ENCODE measurements around the gene GNAZ. TPM values are rescaled to one million over a fixed set of nuclear protein-coding genes. Genes with fewer than 3 reads are reported as not detected.

The GNAZ gene
- polyA plus RNA-seq, 1 experiment, result 12.6 TPM

DNA sequence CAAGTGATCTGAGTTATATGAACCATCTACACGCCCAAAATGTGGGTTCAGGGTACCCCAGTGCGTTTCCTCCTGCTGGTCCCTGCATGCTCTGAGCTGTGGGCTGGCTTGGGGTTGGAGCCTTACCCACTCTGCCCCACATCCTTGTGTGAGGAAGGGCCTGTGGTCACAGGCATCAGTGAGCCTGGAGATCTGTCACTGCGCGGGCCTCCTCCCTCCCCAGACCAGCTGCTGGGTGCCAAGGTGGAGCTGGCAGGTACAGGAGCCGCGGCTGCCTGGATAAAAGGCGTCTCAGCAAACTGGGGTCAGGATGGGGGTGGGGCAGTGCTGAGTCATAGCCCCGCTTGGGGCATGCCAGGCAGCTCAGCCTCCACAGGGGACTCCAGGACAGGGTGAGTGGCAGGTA, 17.9 kb downstream of the GNAZ start:
- ChIA-PET CTCF (interaction anchor here (1.8 kb wide), 1 partner anchor 129 kb away, joined by 4 read pairs; no protein-coding TSS in a partner anchor), POLR2A (no interaction called here)
- no peak for DNase-seq (ENCODE audit: low read depth)
- no peaks in the 10 kb centered on the region; the same call in 1 of the 2 replicates for H3K27me3 ChIP-seq (ENCODE audit: control insufficient read depth, insufficient read depth, low read length)
- TF ChIP-seq, protein P1, sequence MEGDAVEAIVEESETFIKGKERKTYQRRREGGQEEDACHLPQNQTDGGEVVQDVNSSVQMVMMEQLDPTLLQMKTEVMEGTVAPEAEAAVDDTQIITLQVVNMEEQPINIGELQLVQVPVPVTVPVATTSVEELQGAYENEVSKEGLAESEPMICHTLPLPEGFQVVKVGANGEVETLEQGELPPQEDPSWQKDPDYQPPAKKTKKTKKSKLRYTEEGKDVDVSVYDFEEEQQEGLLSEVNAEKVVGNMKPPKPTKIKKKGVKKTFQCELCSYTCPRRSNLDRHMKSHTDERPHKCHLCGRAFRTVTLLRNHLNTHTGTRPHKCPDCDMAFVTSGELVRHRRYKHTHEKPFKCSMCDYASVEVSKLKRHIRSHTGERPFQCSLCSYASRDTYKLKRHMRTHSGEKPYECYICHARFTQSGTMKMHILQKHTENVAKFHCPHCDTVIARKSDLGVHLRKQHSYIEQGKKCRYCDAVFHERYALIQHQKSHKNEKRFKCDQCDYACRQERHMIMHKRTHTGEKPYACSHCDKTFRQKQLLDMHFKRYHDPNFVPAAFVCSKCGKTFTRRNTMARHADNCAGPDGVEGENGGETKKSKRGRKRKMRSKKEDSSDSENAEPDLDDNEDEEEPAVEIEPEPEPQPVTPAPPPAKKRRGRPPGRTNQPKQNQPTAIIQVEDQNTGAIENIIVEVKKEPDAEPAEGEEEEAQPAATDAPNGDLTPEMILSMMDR (IDR thresholded peaks at IDR 0.05; ENCODE audit: insufficient read depth, low read depth, low read length), result no peak
- H3K4me3 ChIP-seq (ENCODE audit: low read depth, low read length), result no peak overlapping the region
- H3K36me3 ChIP-seq (ENCODE audit: control insufficient read depth, insufficient read depth, low read length), result no peaks in the 10 kb centered on the region

DNA sequence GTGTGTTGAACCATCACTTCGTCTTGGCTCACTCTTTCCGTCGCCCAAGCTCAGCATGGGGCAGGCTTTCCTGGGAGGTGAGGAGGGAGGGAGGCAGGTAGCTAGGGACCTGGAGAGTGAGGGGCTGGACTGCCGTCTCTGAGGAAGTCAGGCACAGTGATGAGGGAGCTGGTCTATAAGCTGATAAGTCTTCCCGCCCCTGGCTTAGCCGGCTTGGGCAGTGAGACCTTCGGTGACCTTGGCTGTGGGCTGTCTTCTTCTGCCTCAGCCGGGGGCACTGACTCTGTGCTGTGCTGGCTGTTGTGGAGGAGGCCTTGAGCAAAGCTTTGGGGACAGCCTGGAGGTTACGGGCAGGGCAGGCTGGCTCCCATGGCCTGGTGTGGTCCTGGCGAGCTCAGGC, 18.7 kb downstream of the GNAZ start:
- ChIA-PET POLR2A (no interaction called here), CTCF (interaction anchor here (0.6 to 1.4 kb wide), 2 partner anchors 11 to 744 kb away, joined by 4 read pairs; no protein-coding TSS in a partner anchor)
- DNase-seq (ENCODE audit: low read depth), result no peak
- TF ChIP-seq, protein P1 (IDR thresholded peaks at IDR 0.05; ENCODE audit: insufficient read depth, low read depth, low read length), result no peak
- Histone ChIP-seq H3K36me3 (ENCODE audit: control insufficient read depth, insufficient read depth, low read length) (no peaks in the 10 kb centered on the region), H3K27me3 (ENCODE audit: control insufficient read depth, insufficient read depth, low read length) (no peaks in the 10 kb centered on the region; the same call in 1 of the 2 replicates), H3K4me3 (ENCODE audit: low read depth, low read length) (no peak overlapping the region)

DNA sequence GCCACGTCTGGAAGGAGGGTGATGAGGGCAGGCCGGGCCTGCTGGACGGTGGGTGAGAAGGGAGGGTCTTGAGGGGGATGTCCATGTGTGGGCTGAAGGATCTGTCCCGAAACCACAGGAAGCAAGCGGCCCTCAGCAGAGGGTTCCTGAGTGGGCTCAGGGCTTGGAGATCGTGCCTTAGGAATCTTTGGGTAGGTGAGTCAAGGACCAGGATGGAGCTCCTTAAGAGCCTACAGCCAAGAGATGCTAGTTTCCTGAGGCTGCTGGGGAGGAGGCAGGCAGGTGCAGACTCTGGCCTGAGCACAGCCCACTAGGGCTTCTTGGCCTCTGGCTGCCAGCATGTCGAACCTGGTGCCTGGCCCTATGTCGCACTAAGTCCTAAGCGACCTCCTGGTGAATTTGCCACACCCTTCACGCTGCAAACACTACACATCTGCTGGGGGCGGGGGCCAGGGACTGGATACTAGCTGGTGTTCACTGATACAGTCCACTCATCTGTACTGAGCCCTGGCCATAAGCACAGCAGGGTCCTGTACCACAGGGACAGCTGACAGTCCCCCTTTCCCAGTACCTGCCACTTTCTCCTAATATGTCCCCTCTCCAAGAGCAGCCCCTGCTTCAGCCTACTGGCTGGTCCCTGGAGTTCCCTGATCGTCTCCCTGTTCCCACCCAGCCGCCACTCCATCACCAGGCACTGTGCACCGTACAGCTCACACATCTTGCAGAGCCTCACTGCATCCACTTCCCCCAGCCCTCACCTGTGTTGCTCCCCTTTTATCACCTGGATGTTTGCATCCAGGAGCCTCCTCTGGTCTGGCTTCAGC, 19.5 kb downstream of the GNAZ start:
- CTCF ChIA-PET, result interaction anchor here (0.6 to 1.4 kb wide), 2 partner anchors 10 to 745 kb away, joined by 4 read pairs; no protein-coding TSS in a partner anchor
- TF ChIP-seq, protein P1 (IDR thresholded peaks at IDR 0.05; ENCODE audit: insufficient read depth, low read depth, low read length), result no peak
- no peak overlapping the region for H3K4me3 ChIP-seq (ENCODE audit: low read depth, low read length)
- H3K36me3 ChIP-seq (ENCODE audit: control insufficient read depth, insufficient read depth, low read length), result no peaks in the 10 kb centered on the region
- POLR2A ChIA-PET, result interaction anchor here (0.6 kb wide), 1 partner anchor 30 kb away, joined by 4 read pairs; no protein-coding TSS in a partner anchor
- DNase-seq (ENCODE audit: low read depth), result no peak
- no peaks in the 10 kb centered on the region; the same call in 1 of the 2 replicates for H3K27me3 ChIP-seq (ENCODE audit: control insufficient read depth, insufficient read depth, low read length)

DNA sequence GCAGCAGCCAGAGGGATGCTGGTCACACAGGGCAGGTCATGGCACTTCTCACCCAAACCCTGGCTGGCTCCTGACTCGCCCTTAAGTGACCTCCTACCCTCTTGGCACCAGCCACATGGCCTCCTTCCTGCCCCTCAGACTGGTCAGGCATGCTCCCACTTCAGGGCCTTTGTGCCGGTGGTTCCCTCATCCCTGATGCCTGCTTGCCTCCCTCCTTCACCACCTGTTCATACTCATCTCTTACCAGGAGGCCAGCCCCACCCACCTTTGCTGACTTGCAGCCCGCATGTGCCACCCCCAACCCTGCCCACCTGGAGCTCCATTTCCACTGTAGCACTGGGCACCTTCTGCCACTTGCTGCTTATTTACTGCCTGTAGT, 20.1 kb downstream of the GNAZ start:
- POLR2A ChIA-PET, result no interaction called here
- CTCF ChIA-PET, result no interaction called here
- Histone ChIP-seq H3K36me3 (ENCODE audit: control insufficient read depth, insufficient read depth, low read length) (peaks cover 2% of the 10 kb centered on the region; the same call in 1 of the 2 replicates), H3K4me3 (ENCODE audit: low read depth, low read length) (no peak overlapping the region), H3K27me3 (ENCODE audit: control insufficient read depth, insufficient read depth, low read length) (no peaks in the 10 kb centered on the region; the same call in 1 of the 2 replicates)
- TF ChIP-seq, protein P1 (IDR thresholded peaks at IDR 0.05; ENCODE audit: insufficient read depth, low read depth, low read length), result no peak
- DNase-seq (ENCODE audit: low read depth), result no peak

DNA sequence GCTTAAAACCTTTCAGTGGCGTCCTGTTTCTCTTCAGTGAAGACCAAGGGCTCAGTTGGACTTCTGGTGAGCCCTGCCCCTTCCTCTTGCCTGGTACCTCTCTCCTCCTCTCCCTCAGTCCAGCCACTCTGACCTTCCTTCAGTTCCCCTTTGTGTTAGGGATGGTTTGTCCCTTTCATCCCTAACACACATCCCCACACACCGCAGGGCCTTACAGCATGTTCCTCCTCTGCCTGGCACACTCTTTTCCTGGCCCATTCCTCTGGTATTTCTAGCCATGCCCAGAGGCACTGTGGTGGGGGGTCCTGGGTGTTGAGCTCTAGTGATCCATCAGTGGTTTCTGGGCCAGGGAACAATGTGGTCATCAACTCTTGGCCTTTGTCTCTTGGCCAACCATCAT, 21.4 kb downstream of the GNAZ start:
- Histone ChIP-seq H3K36me3 (ENCODE audit: control insufficient read depth, insufficient read depth, low read length) (peaks cover 7% of the 10 kb centered on the region), H3K27me3 (ENCODE audit: control insufficient read depth, insufficient read depth, low read length) (no peaks in the 10 kb centered on the region; the same call in 1 of the 2 replicates), H3K4me3 (ENCODE audit: low read depth, low read length) (no peak overlapping the region)
- TF ChIP-seq, protein P1 (IDR thresholded peaks at IDR 0.05; ENCODE audit: insufficient read depth, low read depth, low read length), result no peak
- ChIA-PET POLR2A (no interaction called here), CTCF (no interaction called here)
- DNase-seq (ENCODE audit: low read depth), result no peak
